ENCODE data around the gene RNF10. TPM values are rescaled to one million over a fixed set of nuclear protein-coding genes. Genes with fewer than 3 reads are reported as not detected.
"Not testable (repeated sequence)": the region's sequence is repeated elsewhere in the genome, so short reads cannot be mapped to it uniquely, and the experiment has no call there.

Gene RNF10
- total RNA-seq, 3 donors from 2014 or later (not counting 1 experiment from before 2014, with no cell fraction given), result 371 to 488 (median 389) TPM

- no peak for TF ChIP-seq CTCF (IDR thresholded peaks at IDR 0.05)
- Mint-ChIP-seq H3K27me3 (ENCODE audit: low read depth in 2 of 2) (peaks cover 21 to 45% of the 10 kb centered on the region in 2 donors), H3K27ac (no peak overlapping the region), H3K9me3 (no peaks in the 10 kb centered on the region), H3K4me1 (no peaks in the 10 kb centered on the region), H3K36me3 (no peaks in the 10 kb centered on the region), H3K4me3 (no peak overlapping the region)
- H3K4me1 ChIP-seq (ENCODE audit: control insufficient read depth, insufficient read depth, low read length), result no peaks in the 10 kb centered on the region
- no peaks in the 10 kb centered on the region for H3K9me3 ChIP-seq (ENCODE audit: control insufficient read depth, insufficient read depth, low read length)
- no peak overlapping the region for H3K4me3 ChIP-seq (ENCODE audit: low read length)
- ATAC-seq (no peak), DNase-seq (no peak)
- no peak overlapping the region for H3K27ac ChIP-seq (ENCODE audit: low read length)
- H3K27me3 ChIP-seq (ENCODE audit: control insufficient read depth, insufficient read depth, low read length), result no peaks in the 10 kb centered on the region
- intact Hi-C loops (cut with micrococcal nuclease), result no loop called here
- no peaks in the 10 kb centered on the region for H3K36me3 ChIP-seq (ENCODE audit: control insufficient read depth, insufficient read depth, low read length)
These were observed 80.7 kb downstream of the RNF10 start for GRCh38 chr12:120614848-120615247.

GRCh38 chr12:120617193-120617592 is 83.0 kb downstream of the RNF10 start:
- not testable (repeated sequence) for ATAC-seq

DNA sequence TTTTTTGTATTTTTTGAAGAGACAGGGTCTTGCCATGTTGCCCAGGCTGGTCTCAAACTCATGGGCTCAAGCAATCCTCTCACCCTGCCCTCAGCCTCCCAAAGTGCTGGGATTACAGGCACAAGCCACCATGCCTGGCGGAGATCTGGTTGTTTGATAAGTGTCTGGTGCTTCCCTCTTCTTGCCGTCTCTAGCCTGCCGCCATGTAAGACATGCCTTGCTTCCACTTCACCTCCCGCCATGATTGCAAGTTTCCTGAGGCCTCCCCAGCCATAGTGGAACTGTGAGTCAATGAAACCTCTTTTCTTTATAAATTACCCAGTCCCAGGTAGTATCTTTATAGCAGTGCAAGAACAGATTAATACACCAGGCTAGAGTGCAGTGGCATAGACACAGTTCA is 83.6 kb downstream of the RNF10 start:
- H3K9me3 ChIP-seq (ENCODE audit: control insufficient read depth, insufficient read depth, low read length); H3K9me3 Mint-ChIP-seq; H3K4me3 ChIP-seq (ENCODE audit: low read length); H3K27ac Mint-ChIP-seq; ATAC-seq; H3K36me3 ChIP-seq (ENCODE audit: control insufficient read depth, insufficient read depth, low read length); intact Hi-C loops (cut with micrococcal nuclease); H3K27me3 ChIP-seq (ENCODE audit: control insufficient read depth, insufficient read depth, low read length); H3K36me3 Mint-ChIP-seq; H3K4me1 Mint-ChIP-seq; H3K27ac ChIP-seq (ENCODE audit: low read length); DNase-seq; H3K4me1 ChIP-seq (ENCODE audit: control insufficient read depth, insufficient read depth, low read length); H3K4me3 Mint-ChIP-seq: not testable (repeated sequence)
- H3K27me3 Mint-ChIP-seq (ENCODE audit: low read depth in 2 of 2), result peaks cover 28 to 50% of the 10 kb centered on the region in 2 donors
- 94% methylated on average over 3 of the region's 4 CpGs for WGBS (ENCODE audit: insufficient coverage)

More at GRCh38 chr12:120617193-120617592, 83.0 kb downstream of the RNF10 start:
- WGBS (ENCODE audit: insufficient coverage), result 91% methylated on average over 3 of the region's 3 CpGs
- H3K27ac ChIP-seq (ENCODE audit: low read length); H3K4me1 ChIP-seq (ENCODE audit: control insufficient read depth, insufficient read depth, low read length); H3K9me3 ChIP-seq (ENCODE audit: control insufficient read depth, insufficient read depth, low read length); H3K4me1 Mint-ChIP-seq; intact Hi-C loops (cut with micrococcal nuclease); DNase-seq; H3K4me3 ChIP-seq (ENCODE audit: low read length); H3K9me3 Mint-ChIP-seq; H3K36me3 ChIP-seq (ENCODE audit: control insufficient read depth, insufficient read depth, low read length); H3K36me3 Mint-ChIP-seq; H3K4me3 Mint-ChIP-seq; H3K27ac Mint-ChIP-seq; H3K27me3 ChIP-seq (ENCODE audit: control insufficient read depth, insufficient read depth, low read length): not testable (repeated sequence)
- peaks cover 28 to 53% of the 10 kb centered on the region in 2 donors for H3K27me3 Mint-ChIP-seq (ENCODE audit: low read depth in 2 of 2)

- Mint-ChIP-seq H3K9me3 (no peaks in the 10 kb centered on the region), H3K4me3 (no peak overlapping the region), H3K36me3 (no peaks in the 10 kb centered on the region), H3K27me3 (ENCODE audit: low read depth in 2 of 2) (peaks cover 33 to 38% of the 10 kb centered on the region in 2 donors), H3K4me1 (no peaks in the 10 kb centered on the region), H3K27ac (no peak overlapping the region)
- no peaks in the 10 kb centered on the region for H3K36me3 ChIP-seq (ENCODE audit: control insufficient read depth, insufficient read depth, low read length)
- ATAC-seq (no peak), DNase-seq (no peak)
- no peaks in the 10 kb centered on the region for H3K27me3 ChIP-seq (ENCODE audit: control insufficient read depth, insufficient read depth, low read length)
- intact Hi-C loops (cut with micrococcal nuclease), result no loop called here
- no peaks in the 10 kb centered on the region for H3K9me3 ChIP-seq (ENCODE audit: control insufficient read depth, insufficient read depth, low read length)
- no peak overlapping the region for H3K27ac ChIP-seq (ENCODE audit: low read length)
- H3K4me3 ChIP-seq (ENCODE audit: low read length), result no peak overlapping the region
- WGBS (ENCODE audit: insufficient coverage), result 43% methylated on average over 7 of the region's 8 CpGs
- no peaks in the 10 kb centered on the region for H3K4me1 ChIP-seq (ENCODE audit: control insufficient read depth, insufficient read depth, low read length)
- TF ChIP-seq CTCF (IDR thresholded peaks at IDR 0.05), result no peak
These were observed 84.9 kb downstream of the RNF10 start for GRCh38 chr12:120618954-120619615.

All from natural killer cell (primary cell).